CD4-positive, alpha-beta memory T cell (primary cell): ENCODE measurements around the gene KCNH1. TPM values are rescaled to one million over a fixed set of nuclear protein-coding genes. Genes with fewer than 3 reads are reported as not detected.

Source experiments
- CTCF ChIA-PET: fragments of 350-600 bp; sonication (Branson Sonifier 250); formaldehyde crosslinking; loops from one replicate; lab custom pipeline; 2021; ENCODE audit warnings: inconsistent platforms; ENCODE audit not compliant: partially characterized antibody; lab: Charles Lee
- POLR2A ChIA-PET: fragments of 350-600 bp; sonication (Branson Sonifier 250); formaldehyde crosslinking; loops from one replicate; lab custom pipeline; 2021; ENCODE audit not compliant: partially characterized antibody; lab: Charles Lee
- DNase-seq, 5 donors: peaks; one replicate each; pipeline versions ENCODE4 v3.0.0 to v3.0.0-alpha.2; 2020 to 2022; ENCODE audit warnings: mixed read lengths in 1 of 5
- H3K27ac ChIP-seq: one replicate; pipeline ENCODE4 v1.7.0; 2013; ENCODE audit warnings: low read depth, low read length
- H3K27me3 ChIP-seq: 2 replicates; pipeline ENCODE4 v1.7.0; 2013; ENCODE audit warnings: mild to moderate bottlenecking, low read length, moderate library complexity; ENCODE audit not compliant: insufficient read depth
- H3K36me3 ChIP-seq: 2 replicates; pipeline ENCODE4 v1.7.0; 2013; ENCODE audit warnings: mild to moderate bottlenecking, low read length, moderate library complexity; ENCODE audit not compliant: insufficient read depth
- H3K4me1 ChIP-seq: 2 replicates; pipeline ENCODE4 v1.7.0; 2013; ENCODE audit warnings: mild to moderate bottlenecking, low read length, moderate library complexity; ENCODE audit not compliant: insufficient read depth
- H3K4me3 ChIP-seq, 2 donors: one replicate each; pipeline ENCODE4 v1.7.0; 2013; ENCODE audit warnings: low read length in 2 of 2, mild to moderate bottlenecking in 1 of 2
- H3K9me3 ChIP-seq, 2 donors: one replicate each; pipeline ENCODE4 v1.7.0; 2013; ENCODE audit warnings: low read length in 2 of 2, control low read depth in 1 of 2; ENCODE audit not compliant: control insufficient read depth in 1 of 2
- H3K27ac Mint-ChIP-seq, 7 donors: one replicate each; pipeline ENCODE4 v1.8.0; 2020 to 2021; ENCODE audit warnings: mixed read lengths in 7 of 7, mild to moderate bottlenecking in 6 of 7, inconsistent platforms in 3 of 7, moderate library complexity in 3 of 7
- H3K27me3 Mint-ChIP-seq, 2 donors: one replicate each; pipeline ENCODE4 v1.8.0; 2020 to 2021; ENCODE audit warnings: mixed read lengths in 2 of 2
- H3K36me3 Mint-ChIP-seq, 2 donors: one replicate each; pipeline ENCODE4 v1.8.0; 2020 to 2021; ENCODE audit warnings: mixed read lengths in 2 of 2, inconsistent platforms in 1 of 2, mild to moderate bottlenecking in 1 of 2
- H3K4me1 Mint-ChIP-seq, 4 donors: one replicate each; pipeline ENCODE4 v1.8.0; 2020 to 2021; ENCODE audit warnings: mixed read lengths in 4 of 4, mild to moderate bottlenecking in 1 of 4
- H3K4me3 Mint-ChIP-seq, 8 donors: one replicate each; pipeline ENCODE4 v1.8.0; 2020 to 2021; ENCODE audit warnings: mixed read lengths in 8 of 8, mild to moderate bottlenecking in 7 of 8, moderate library complexity in 6 of 8, inconsistent platforms in 3 of 8
- H3K9me3 Mint-ChIP-seq, 8 donors: one replicate each; pipeline ENCODE4 v1.8.0; 2020 to 2021; ENCODE audit warnings: mixed read lengths in 8 of 8, mild to moderate bottlenecking in 5 of 8, inconsistent platforms in 3 of 8, moderate library complexity in 1 of 8
- intact Hi-C: fragments of 100-400 bp; cut with micrococcal nuclease; formaldehyde crosslinking; loops from one replicate; pipeline ENCODE4 v1.15.1; 2023
- polyA plus RNA-seq, 2 donors: library from polyadenylated mRNA; unstranded; fragments of 300-500 nt; fragmentation: Illumina TruSeq; gene quantifications; one replicate each; pipeline ENCODE4 v1.2.3, GENCODE V29; 2021
- total RNA-seq, 2 experiments: library from RNA; stranded (reverse); gene quantifications; one replicate each; pipeline ENCODE4 v1.2.3, GENCODE V29; 2021

The KCNH1 gene
- total and polyA plus RNA-seq, 4 experiments from 2014 or later = not detected

- Mint-ChIP-seq H3K27me3 (peaks cover 6 to 8% of the 10 kb centered on the region in 2 donors), H3K36me3 (no peaks in the 10 kb centered on the region), H3K9me3 (peaks cover 0 to 2% (median 0%) of the 10 kb centered on the region in 8 donors), H3K4me3 (no peak overlapping the region), H3K27ac (no peak overlapping the region), H3K4me1 (no peaks in the 10 kb centered on the region)
- H3K27ac ChIP-seq = no peak overlapping the region
- no peaks in the 10 kb centered on the region for H3K4me1 ChIP-seq
- ChIA-PET POLR2A (no interaction called here), CTCF (no interaction called here)
- intact Hi-C loops = no loop called here
- H3K36me3 ChIP-seq = no peaks in the 10 kb centered on the region
- no peak for DNase-seq
- no peak overlapping the region for H3K4me3 ChIP-seq
- no peaks in the 10 kb centered on the region for H3K27me3 ChIP-seq
- no peaks in the 10 kb centered on the region for H3K9me3 ChIP-seq
Measured at GRCh38 chr1:210777914-210778313, 356.0 kb downstream of the KCNH1 start.

GRCh38 chr1:210776712-210777111 lies 357.2 kb downstream of the KCNH1 start:
- DNase-seq = no peak

GRCh38 chr1:210775289-210775688 lies 358.7 kb downstream of the KCNH1 start:
- H3K36me3 Mint-ChIP-seq = no peaks in the 10 kb centered on the region
- H3K4me1 Mint-ChIP-seq = no peaks in the 10 kb centered on the region
- POLR2A ChIA-PET = no interaction called here
- H3K27me3 ChIP-seq = no peaks in the 10 kb centered on the region
- peaks cover 6 to 10% of the 10 kb centered on the region in 2 donors for H3K27me3 Mint-ChIP-seq
- H3K27ac Mint-ChIP-seq = no peak overlapping the region
- no peaks in the 10 kb centered on the region for H3K4me1 ChIP-seq
- no peak overlapping the region for H3K4me3 Mint-ChIP-seq
- H3K27ac ChIP-seq = no peak overlapping the region
- CTCF ChIA-PET = no interaction called here
- H3K9me3 ChIP-seq = no peaks in the 10 kb centered on the region
- no peak for DNase-seq
- no peaks in the 10 kb centered on the region for H3K36me3 ChIP-seq
- peaks cover 0 to 2% (median 0%) of the 10 kb centered on the region in 8 donors for H3K9me3 Mint-ChIP-seq
- intact Hi-C loops = no loop called here
- H3K4me3 ChIP-seq = no peak overlapping the region

More at GRCh38 chr1:210776712-210777111, 357.2 kb downstream of the KCNH1 start:
- no peaks in the 10 kb centered on the region for H3K27me3 ChIP-seq
- intact Hi-C loops = no loop called here
- peaks cover 0 to 2% (median 0%) of the 10 kb centered on the region in 8 donors for H3K9me3 Mint-ChIP-seq
- ChIA-PET POLR2A (no interaction called here), CTCF (no interaction called here)
- no peak overlapping the region for H3K27ac Mint-ChIP-seq
- H3K4me3 ChIP-seq = no peak overlapping the region
- no peaks in the 10 kb centered on the region for H3K9me3 ChIP-seq
- no peaks in the 10 kb centered on the region for H3K4me1 Mint-ChIP-seq
- H3K4me3 Mint-ChIP-seq = no peak overlapping the region
- no peaks in the 10 kb centered on the region for H3K4me1 ChIP-seq
- no peak overlapping the region for H3K27ac ChIP-seq
- H3K36me3 Mint-ChIP-seq = no peaks in the 10 kb centered on the region
- peaks cover 6 to 8% of the 10 kb centered on the region in 2 donors for H3K27me3 Mint-ChIP-seq
- no peaks in the 10 kb centered on the region for H3K36me3 ChIP-seq

- Mint-ChIP-seq H3K27me3 (peaks cover 6 to 9% of the 10 kb centered on the region in 2 donors), H3K36me3 (no peaks in the 10 kb centered on the region), H3K9me3 (peaks cover 0 to 6% (median 0%) of the 10 kb centered on the region in 8 donors), H3K4me1 (no peaks in the 10 kb centered on the region), H3K4me3 (no peak overlapping the region), H3K27ac (no peak overlapping the region)
- no peak overlapping the region for H3K4me3 ChIP-seq
- no peaks in the 10 kb centered on the region for H3K27me3 ChIP-seq
- no peak for DNase-seq
- H3K9me3 ChIP-seq = no peaks in the 10 kb centered on the region
- no peaks in the 10 kb centered on the region for H3K4me1 ChIP-seq
- no peaks in the 10 kb centered on the region for H3K36me3 ChIP-seq
- H3K27ac ChIP-seq = no peak overlapping the region
- ChIA-PET CTCF (no interaction called here), POLR2A (no interaction called here)
- intact Hi-C loops = no loop called here
Measured at GRCh38 chr1:210773450-210773849, 360.5 kb downstream of the KCNH1 start.

- Histone ChIP-seq H3K27me3 (no peaks in the 10 kb centered on the region), H3K27ac (no peak overlapping the region), H3K4me1 (no peaks in the 10 kb centered on the region), H3K4me3 (no peak overlapping the region), H3K36me3 (no peaks in the 10 kb centered on the region), H3K9me3 (no peaks in the 10 kb centered on the region)
- ChIA-PET CTCF (interaction anchor here (0.9 kb wide), 1 partner anchor 12 kb away, joined by 3 read pairs; no protein-coding TSS in a partner anchor), POLR2A (no interaction called here)
- H3K27me3 Mint-ChIP-seq = peaks cover 0 to 7% of the 10 kb centered on the region in 2 donors
- H3K4me1 Mint-ChIP-seq = no peaks in the 10 kb centered on the region
- intact Hi-C loops = no loop called here
- H3K9me3 Mint-ChIP-seq = peaks cover 0 to 4% (median 0%) of the 10 kb centered on the region in 8 donors
- no peak overlapping the region for H3K4me3 Mint-ChIP-seq
- DNase-seq = no peak
- no peaks in the 10 kb centered on the region for H3K36me3 Mint-ChIP-seq
- H3K27ac Mint-ChIP-seq = no peak overlapping the region
Measured at GRCh38 chr1:210771131-210771530, 362.8 kb downstream of the KCNH1 start.

GRCh38 chr1:210770396-210770984 lies 363.5 kb downstream of the KCNH1 start:
- Histone ChIP-seq H3K4me3 (no peak overlapping the region), H3K9me3 (no peaks in the 10 kb centered on the region), H3K27me3 (no peaks in the 10 kb centered on the region), H3K4me1 (no peaks in the 10 kb centered on the region), H3K36me3 (no peaks in the 10 kb centered on the region), H3K27ac (no peak overlapping the region)
- peaks cover 0 to 4% (median 0%) of the 10 kb centered on the region in 8 donors for H3K9me3 Mint-ChIP-seq
- no peak overlapping the region for H3K4me3 Mint-ChIP-seq
- CTCF ChIA-PET = interaction anchor here (0.9 kb wide), 1 partner anchor 13 kb away, joined by 3 read pairs; no protein-coding TSS in a partner anchor
- H3K36me3 Mint-ChIP-seq = no peaks in the 10 kb centered on the region
- peaks cover 0 to 7% of the 10 kb centered on the region in 2 donors for H3K27me3 Mint-ChIP-seq
- no peak for DNase-seq
- H3K4me1 Mint-ChIP-seq = no peaks in the 10 kb centered on the region
- H3K27ac Mint-ChIP-seq = no peak overlapping the region
- intact Hi-C loops = no loop called here
- POLR2A ChIA-PET = no interaction called here

- Histone ChIP-seq H3K27me3 (no peaks in the 10 kb centered on the region), H3K9me3 (no peaks in the 10 kb centered on the region), H3K4me3 (no peak overlapping the region), H3K36me3 (no peaks in the 10 kb centered on the region), H3K27ac (no peak overlapping the region), H3K4me1 (no peaks in the 10 kb centered on the region)
- intact Hi-C loops = no loop called here
- no peak overlapping the region for H3K4me3 Mint-ChIP-seq
- H3K36me3 Mint-ChIP-seq = no peaks in the 10 kb centered on the region
- POLR2A ChIA-PET = no interaction called here
- H3K27me3 Mint-ChIP-seq = peaks cover 0 to 7% of the 10 kb centered on the region in 2 donors
- no peak for DNase-seq
- no peaks in the 10 kb centered on the region for H3K4me1 Mint-ChIP-seq
- CTCF ChIA-PET = no interaction called here
- H3K9me3 Mint-ChIP-seq = peaks cover 0 to 4% (median 0%) of the 10 kb centered on the region in 8 donors
- no peak overlapping the region for H3K27ac Mint-ChIP-seq
Measured at GRCh38 chr1:210769473-210769872, 364.5 kb downstream of the KCNH1 start.
